DMS79 (cell line): ENCODE measurements around the gene KRTAP10-6.
"Not testable (repeated sequence)": the region's sequence is repeated elsewhere in the genome, so short reads cannot be mapped to it uniquely, and the experiment has no call there.

ENCODE experiments used
- DNase-seq: peaks from one replicate; lab custom pipeline; 2025; lab: John Stamatoyannopoulos, UW

Gene KRTAP10-6

DNA sequence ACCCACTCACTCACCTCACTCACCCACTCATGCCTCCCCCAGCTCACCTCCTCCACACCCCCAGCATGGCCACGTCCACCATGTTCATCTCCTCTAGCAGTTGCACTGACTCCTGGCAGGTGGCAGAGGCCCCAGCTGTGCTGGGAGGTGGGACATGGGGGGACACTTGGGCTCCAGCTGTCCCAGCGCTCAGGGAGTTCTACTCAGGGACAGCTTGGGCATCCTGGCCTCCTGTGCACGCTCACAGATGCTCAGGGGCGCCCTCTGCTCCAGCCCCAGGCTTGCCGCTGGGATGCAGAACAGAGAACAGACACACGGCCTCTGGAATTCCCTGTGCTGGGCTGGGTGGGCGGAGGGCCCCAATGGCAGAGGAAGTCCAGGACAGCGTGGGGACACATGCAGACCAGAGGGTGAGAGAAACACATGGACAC is 24.8 kb upstream of the KRTAP10-6 start:
- no peak for DNase-seq

DNA sequence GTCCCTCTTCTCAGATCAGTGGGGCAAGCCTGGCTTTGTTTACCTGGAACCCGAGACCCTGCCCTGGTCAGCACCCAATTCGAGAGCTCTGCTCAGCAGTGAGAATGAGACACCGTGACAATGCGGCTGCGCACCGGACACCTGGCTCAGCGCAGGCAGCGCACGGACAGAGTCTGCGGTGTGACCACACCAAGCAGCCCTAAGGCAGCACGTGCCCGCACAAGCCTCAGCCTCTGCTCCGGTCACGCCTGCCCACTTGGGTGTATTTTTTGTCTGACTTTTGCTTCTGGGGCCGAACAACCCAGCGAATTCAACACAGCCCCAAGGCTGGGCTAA is 24.3 kb upstream of the KRTAP10-6 start:
- DNase-seq = no peak

DNA sequence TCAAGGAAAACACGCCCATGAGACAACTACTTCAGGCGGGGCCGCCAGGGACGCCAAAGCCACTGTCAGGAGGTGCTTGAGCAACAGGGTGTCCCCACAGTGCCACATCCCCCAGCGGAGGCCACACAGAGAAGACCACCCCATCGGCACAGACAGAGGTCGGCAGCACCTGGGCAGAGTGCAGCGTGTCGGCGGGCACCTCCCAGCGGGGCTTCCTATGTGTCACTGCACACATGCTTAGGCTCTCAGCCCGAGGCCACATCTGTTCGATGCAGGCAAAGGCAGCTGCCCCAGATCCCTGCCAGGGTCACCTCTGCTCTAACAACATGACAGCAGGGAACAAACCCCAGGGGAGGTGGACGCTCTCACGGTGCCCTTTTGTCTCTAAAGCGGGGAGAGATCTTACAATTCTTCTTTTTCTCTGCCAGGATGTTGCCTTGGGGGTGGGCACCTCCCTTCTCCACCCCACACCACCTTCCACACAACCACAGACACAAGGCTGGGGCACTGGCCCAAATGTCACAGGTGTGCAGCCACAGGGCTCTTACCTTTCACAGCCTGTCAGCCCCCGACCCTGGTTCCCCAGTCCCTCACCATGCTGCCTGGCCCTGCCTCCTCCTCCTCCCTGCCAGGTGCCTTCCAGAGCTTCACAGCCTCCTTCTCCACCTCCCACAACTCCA is 23.7 kb upstream of the KRTAP10-6 start:
- DNase-seq = no peak

DNA sequence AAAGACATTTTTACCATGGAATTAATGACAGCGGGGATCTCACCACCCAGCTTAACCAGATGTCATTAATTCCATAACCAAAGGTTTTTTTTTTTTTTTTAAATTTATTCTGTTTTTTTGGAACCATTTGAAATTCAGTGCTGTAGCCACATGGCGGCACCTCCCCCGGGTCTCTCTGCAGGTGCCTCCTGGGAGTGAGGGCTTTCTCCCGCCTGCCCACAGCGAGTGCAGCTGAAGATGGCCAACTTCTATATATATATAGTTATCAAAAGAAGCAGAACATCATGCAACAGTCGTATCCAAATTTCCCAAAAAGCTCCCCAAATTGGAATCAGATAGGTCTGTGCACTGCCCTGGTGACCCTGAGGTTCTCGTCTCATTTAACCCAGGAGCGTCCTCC is 23.2 kb upstream of the KRTAP10-6 start:
- DNase-seq = no peak

DNA sequence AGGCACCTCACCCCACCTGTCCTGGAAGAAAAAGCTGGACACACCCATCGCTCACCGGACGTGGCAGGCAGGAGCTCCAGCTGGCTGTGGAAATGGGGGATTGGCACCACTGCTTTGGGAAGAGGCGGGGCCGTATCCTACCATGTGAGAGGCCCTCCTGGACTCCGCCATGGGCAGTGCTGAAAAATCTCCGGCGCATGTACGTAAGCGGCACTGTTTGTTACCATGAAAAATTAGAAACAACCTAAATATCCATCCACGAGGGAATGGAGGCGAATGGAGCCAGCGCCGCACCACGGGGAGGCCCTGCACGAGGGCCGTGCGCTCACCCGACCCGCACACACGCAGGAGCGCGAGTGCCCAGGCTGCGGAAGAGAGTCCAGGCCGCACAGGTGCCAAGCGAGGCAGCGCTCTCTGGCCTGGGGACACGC is 22.7 kb upstream of the KRTAP10-6 start:
- DNase-seq = no peak

DNA sequence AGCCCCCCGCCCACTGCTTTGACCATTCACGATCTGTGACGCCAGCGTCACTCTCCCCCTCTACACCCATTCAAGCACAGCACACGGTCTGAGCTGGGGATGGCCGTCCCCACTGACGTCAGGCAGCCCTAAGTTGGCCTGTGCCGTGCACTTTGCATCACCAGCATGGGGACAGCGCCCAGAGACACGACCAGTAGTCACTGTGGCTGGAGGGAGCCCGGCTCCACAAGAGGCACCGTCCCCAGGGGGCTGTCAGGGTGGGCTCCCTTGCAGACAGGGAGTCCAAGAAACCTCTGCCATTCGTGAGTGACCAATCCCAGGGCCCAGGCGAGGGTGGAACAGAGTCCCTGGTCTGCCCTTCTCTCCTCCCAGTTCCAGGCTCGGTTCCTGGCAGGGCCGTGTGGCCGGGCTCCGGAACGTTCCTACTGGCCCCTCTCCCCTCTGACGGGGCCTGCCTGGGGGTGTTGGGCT is 21.9 kb upstream of the KRTAP10-6 start:
- DNase-seq = no peak

DNA sequence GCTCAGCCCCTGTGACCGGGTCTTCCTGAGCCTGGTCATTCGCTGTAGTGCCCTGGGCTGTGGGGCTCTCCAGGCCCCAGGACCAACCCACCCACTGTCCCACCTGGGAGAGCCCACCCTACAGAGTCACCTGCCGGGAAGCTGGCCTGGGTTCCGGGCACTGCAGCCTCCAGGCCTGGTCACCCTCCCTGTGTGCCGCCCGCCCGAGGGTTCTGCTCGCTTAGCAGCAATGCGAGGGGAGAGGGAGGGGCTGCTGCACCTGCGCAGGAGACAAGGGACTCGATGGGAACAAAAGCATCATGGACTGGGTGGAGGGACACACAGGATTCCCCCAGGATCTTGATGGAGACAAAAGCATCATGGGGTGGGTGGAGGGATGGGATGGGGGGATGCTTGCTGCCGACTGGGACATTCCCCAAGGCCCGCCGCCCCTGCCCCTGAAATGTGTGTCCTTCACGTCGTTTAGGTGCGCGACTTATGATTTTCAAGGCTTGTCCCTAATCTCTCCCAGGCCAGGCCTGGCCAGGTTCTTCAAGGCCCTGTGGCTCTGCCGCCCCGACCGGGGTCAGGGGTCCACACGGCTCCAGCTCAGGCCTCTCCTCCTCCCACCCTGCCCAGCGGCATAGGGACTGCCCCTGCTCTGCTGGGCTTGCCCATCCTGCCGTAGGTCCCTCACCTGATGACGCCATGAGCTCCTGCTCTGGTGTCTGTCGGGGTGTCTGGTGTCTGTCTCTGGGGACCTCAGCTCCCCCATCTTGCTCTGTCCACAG is 21.3 kb upstream of the KRTAP10-6 start:
- no peak for DNase-seq

DNA sequence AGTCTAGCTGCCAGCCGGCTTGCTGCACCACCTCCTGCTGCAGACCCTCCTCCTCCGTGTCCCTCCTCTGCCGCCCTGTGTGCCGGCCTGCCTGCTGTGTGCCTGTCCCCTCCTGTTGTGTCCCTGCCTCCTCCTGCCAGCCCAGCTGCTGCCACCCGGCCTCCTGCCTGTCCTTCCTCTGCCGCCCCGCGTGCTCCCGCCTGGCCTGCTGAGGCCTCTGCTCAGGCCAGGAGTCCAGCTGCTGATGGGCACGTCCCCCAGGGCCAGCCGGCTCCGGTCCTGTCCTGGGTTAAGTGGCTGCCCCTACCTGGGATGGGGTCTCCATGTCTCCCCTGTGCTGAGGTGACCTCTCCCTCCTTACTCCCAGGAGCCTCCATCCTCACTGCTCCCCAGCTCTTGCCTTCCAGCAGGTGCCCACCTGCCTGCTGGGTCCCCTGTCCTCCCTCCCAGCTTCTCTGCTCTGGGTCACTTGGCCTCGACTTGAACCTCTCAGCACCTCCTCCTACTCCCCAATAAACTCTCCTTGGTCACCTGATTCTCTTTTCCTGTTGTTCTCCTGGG is 20.4 kb upstream of the KRTAP10-6 start:
- no peak for DNase-seq

DNA sequence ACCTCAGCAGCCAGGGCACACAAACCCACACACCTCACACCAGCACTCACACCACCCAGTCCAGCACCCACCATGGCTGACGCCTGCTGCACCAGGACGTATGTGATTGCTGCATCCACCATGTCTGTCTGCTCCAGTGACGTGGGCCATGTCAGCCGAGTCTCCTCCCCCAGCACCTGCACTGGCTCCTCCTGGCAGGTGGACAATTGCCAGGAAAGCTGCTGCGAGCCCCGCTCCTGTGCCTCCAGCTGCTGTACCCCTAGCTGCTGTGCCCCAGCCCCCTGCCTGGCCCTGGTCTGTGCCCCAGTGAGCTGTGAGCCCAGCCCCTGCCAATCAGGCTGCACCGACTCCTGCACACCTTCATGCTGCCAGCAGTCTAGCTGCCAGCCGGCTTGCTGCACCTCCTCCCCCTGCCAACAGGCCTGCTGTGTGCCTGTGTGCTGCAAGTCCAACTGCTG is 19.8 kb upstream of the KRTAP10-6 start, which contains the start of gene KRTAP10-8:
KRTAP10-8 (plus strand) TSS at position 51 of the 458 bp plus-strand sequence; CDS start at position 73, 22 bp downstream.
- DNase-seq = no peak

DNA sequence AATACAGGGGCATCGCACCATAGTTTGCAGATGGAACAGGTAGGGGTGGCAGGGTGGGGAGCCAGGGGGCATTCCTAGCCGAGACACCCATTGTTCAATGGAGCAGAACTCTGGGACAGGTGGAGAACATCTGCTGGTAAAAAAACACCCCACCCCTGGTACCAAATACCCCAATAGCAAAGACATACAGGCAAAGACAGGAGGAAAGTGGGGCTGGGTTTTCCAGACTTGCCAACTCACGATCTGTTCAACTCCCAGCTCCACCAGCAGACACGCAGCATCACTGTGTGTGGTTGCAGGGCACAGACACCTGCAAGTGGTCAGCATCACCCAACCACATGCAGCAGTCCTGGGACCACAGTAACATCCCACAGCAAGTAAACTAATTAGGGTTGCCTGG is 19.2 kb upstream of the KRTAP10-6 start:
- DNase-seq = no peak

DNA sequence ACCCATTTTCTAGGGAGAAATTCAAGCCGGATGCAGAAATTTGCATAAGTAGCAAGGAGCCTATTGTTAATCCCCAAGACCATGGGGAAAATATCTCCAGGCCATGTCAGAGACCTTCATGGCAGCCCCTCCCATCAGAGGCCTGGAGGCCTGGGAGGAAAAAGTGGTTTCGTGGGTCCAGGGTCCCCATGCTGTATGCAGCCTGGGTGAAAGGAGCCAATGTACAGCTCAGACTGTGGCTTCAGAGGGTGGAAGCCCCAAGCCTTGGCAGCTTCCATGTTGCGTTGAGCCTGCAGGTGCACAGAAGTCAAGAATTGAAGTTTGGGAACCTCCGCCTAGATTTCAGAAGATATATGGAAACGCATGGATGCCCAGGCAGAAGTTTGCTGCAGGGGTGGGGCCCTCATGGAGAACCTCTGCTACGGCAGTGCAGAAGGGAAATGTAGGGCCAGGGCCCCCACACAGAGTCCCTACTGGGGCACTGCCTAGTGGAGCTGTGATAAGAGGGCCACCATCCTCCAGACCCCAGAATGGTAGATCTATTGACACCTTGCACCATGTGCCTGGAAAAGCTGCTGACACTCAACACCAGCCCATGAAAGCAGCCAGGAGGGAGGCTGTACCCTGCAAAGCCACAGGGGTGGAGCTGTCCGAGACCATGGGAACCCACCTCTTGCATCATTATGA is 18.0 kb upstream of the KRTAP10-6 start:
- DNase-seq = not testable (repeated sequence)

DNA sequence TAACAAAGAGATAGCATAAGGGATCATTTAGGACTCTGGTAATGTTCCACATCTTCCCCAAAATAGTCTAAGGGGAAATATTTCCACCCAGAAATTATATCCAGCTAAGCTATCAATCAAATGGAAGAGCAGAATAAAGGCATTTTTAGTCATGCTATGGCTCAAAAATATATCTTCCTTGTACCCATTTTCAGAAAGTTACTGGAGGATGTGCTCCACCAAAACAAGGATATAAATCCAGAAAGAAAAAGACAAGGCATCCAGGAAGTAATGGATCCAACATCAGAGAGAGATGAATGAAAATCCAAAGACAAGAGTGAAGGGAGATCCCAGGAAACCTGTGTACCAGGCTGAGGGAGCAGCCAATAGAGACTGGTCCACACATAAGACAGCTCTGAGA is 16.9 kb upstream of the KRTAP10-6 start:
- DNase-seq = no peak

DNA sequence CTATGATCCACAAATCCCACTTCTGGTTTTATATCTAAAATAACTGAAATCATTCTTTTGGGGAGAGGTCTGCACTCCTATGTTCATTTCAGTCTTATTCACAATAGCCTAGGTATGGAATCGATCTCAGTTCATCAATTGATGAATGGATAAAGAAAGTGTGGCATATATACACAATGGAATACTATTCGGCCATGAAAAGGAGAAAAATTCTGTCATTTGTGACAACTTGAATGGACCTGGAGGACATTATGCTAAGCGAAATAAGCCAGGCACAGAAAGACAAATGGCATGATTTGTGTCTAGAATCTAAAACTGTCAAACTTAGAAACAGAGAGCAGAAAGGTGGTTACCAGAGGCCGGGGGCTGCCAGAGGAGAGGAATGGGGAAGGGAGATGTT is 14.2 kb upstream of the KRTAP10-6 start:
- no peak for DNase-seq

DNA sequence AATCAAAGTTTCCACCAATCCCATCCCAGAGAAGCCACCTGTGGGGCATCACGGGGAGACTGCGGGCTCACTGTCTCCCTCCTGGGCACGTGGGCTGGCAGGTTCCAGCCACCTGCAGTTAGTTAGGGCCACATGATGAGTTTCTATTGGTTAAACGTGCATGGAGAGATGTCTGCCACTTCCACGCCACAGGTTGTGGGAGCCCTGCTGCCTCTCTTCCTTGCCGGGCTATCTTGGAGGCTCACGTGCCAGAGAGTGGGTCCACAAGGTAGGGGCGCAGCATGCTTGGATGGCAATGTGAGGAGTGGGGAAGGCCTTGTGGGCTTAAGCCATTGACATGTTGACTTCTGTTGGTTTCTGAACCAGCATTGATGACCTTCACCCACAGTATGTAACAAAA is 11.6 kb upstream of the KRTAP10-6 start:
- DNase-seq = no peak

DNA sequence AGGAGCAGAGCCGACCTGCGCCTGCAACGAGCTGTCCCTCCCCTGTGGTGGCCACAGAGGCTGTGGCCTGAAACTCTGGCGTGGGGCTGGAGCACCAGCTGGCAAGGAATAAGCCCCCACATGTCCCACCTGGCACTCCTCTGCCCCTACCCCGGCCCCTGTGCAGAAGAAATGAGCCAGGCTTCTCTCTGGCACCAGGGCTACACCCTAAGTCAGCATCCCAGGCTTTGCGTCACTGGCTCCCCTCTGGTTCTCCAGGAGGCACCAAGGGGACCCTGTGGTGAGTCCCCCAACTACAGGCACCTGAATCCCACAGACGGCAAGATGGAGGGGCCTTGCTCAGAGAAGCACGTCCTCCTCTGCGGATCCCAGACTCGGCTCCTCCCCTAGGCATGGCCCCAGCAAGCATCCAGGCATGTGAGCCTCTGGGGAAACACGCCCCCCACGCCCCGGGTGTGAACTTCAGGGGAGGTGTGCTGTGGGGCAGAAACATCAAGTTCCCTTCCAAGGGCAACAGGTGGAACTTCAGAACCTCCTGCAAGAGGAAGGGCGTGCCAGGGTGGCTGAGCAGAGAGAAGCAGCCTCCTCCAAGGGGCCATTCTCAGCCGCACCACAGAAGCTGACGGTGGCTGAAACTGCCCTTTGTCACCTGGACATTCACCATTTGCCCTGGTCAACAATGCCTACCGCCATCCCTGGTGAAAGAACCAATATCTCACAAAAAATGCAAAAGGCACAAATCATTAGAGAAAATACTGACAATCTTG is 11.0 kb upstream of the KRTAP10-6 start:
- DNase-seq = no peak

DNA sequence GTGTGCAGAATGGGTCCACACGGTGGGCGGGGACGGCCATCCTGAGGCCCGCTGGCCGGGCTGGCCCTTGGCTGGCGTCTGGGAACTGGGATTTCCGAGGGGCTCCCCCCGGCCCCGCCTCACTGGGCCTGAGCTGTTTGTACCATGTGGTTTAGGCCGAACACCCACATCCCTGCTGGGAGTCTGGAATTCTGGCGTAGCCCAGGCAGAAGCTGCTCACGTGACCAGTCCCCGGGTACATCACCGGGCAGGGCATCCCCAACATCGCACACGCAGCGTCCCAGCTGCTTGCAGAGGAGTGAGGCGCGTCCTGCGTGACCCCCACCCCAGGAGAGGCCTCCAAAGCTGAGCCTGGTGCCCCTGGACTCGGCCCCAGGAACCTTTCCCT is 10.2 kb upstream of the KRTAP10-6 start:
- no peak for DNase-seq

DNA sequence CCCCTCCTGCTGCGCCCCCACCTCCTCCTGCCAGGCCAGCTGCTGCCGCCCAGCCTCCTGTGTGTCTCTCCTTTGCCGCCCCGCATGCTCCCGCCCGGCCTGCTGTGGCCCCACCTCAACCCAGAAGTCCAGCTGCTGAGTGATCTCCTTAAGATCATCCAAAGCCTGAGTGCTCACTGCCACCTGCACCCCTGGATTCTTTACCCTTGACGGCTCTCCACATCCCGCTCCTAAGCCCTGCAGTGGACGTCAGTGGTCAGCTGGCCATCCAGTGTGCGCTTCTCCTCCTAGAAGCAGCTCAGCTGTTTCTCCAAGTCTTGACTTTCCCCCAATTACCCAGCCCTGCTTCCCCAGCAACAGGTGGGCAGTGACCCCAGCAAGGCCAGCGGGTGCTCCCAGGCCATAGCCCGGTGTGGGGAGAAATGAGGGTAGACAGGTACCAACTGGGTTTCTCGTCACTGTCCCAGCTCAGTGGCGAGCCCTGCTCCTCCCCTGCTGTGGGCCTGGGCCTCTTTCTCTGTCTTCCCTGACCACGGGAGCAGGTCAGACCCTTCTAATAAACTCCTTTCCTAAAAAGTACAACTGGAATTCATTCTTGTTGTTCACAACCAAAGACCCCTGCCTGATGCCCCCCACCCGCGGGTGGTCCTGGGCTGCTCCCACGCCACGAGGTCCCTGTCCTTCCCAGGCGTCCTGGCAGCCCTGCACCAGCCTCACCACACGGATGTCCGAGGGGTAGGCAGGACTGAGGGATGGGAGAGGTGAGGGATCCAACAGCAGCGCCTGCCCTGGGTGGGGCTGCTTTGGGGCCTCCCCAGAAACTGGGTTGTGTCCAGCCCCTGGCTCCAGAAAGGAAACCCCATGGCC is 9.5 kb upstream of the KRTAP10-6 start:
- DNase-seq = no peak

DNA sequence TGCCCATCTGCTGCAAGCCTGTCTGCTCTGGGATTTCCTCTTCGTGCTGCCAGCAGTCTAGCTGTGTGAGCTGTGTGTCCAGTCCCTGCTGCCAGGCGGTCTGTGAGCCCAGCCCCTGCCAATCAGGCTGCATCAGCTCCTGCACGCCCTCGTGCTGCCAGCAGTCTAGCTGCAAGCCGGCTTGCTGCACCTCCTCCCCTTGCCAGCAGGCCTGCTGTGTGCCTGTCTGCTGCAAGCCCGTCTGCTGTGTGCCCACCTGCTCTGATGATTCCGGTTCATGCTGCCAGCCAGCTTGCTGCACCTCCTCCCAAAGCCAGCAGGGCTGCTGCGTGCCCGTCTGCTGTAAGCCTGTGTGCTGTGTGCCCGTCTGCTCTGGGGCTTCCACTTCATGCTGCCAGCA is 8.8 kb upstream of the KRTAP10-6 start:
- DNase-seq = not testable (repeated sequence)

DNA sequence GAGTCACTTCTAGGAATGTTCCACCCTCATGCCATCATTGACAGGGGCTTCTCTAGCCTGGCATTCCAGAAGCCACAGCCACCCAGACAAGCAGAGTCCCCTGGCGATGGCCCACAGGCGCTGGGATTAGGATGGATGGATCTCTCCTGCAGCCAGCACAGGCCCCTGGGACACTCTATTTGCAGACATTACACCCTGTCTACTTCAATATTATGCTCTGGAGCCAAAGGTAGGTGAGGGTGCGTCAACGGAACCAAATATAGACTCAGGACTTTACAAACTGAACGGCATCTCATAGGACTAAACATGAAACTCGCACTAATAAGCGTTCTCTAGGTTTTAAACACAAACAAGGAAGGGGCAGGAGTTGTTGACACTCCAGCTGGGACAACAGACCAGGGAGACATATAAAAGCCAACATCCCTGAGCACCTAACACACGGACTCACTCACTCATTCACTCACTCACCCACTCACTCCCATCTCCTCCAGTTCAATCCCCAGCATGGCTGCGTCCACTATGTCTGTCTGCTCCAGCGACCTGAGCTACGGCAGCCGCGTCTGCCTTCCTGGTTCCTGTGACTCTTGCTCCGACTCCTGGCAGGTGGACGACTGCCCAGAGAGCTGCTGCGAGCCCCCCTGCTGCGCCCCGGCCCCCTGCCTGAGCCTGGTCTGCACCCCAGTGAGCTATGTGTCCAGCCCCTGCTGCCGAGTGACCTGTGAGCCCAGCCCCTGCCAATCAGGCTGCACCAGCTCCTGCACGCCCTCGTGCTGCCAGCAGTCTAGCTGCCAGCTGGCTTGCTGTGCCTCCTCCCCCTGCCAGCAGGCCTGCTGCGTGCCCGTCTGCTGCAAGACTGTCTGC is 8.0 kb upstream of the KRTAP10-6 start, which contains the start of gene KRTAP10-7:
KRTAP10-7 (plus strand) TSS at position 480 of the 861 bp plus-strand sequence; CDS start at position 505, 25 bp downstream.
- not testable (repeated sequence) for DNase-seq
